Esophagus mucosa (tissue), 1 donor: Measurements from ENCODE around the gene GTF2B. TPM values are rescaled to one million over a fixed set of nuclear protein-coding genes. Genes with fewer than 3 reads are reported as not detected.
"Not testable (repeated sequence)": the region's sequence is repeated elsewhere in the genome, so short reads cannot be mapped to it uniquely, and the experiment has no call there.

Experiments
- ATAC-seq: fragments of 200-7000 bp; cut with Tn5 transposase; one replicate; pipeline ENCODE4 v1.9.1; 2020
- total RNA-seq: library from RNA; stranded (reverse); gene quantifications from one replicate; pipeline ENCODE4 v1.2.4, GENCODE V29; 2023
- donor health status: DM: yes; HTN: yes; CAD: no.

Gene GTF2B
- total RNA-seq, 1 donor from 2014 or later = 15.4 TPM

DNA sequence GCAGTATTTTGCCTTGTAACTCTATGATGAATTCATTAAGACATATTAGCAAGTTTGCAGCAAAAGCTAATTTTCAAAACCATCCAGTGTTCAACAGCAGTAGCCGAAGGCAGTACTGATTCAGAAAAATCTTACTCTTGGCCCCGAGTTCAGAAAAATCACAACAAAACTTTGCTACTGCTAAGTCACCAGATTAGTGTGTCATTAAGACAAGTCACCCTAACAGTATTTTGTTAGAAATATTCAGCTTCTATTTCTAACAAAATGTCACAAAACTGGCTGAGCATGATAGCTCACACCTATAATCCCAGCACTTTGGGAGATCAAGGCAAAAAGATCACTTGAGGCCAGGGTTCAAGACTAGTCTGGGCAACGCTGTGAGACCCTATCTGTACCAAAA is 8.2 kb downstream of the GTF2B start:
- ATAC-seq = no peak

DNA sequence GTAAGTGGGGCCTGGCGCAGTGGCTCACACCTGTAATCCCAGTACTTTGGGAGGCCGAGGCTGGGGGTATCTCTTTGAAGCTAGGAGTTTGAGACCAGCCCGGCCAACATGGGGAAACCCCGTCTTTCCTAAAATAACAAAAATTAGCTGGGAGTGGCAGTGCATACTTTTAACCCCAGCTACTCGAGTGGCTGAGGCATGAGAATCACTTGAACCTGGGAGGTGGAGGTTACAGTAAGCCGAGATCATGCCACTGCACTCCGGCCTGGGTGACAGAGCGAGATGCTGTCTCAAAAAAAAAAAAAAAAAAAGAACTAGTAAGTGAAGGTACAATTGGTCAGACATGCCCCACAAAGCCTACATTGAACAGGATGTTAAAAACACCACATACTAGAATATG is 10.7 kb downstream of the GTF2B start:
- not testable (repeated sequence) for ATAC-seq

DNA sequence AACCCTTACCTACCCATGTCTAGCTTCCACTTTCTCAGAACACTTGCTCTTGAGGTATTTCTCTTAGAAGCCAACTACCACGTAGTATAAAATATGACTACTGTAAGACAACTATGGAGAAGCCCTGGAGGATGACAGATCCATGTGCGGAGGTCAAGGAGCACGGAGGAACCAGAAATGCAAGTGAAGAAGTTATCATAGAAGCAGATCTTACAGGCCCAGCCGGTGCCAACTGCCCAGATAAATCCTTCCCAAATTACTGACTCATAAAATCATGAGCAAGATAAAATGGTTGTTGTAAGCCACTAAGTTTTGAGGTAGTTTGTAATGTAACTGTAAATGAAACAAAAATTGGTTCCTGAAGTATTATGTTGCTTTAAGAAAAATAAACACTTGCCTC is 12.6 kb downstream of the GTF2B start:
- no peak for ATAC-seq

DNA sequence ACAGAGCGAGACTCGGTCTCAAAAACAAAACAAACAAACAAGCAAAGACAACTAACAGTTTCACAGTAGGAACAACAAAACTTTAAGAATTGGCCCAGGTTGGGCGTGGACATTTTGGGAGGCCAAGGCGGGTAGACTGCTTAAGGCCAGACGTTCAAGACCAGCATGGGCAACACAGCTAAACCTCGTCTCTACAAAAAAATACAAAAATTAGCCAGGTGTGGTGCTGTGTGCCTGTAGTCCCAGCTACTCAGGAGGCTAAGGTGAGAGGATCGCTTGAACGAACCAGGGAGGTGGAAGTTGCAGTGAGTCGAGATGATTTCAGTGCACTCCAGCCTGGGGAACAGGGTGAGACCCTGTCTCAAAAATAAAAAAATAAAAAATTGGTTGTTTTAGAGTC is 13.5 kb downstream of the GTF2B start:
- no peak for ATAC-seq

DNA sequence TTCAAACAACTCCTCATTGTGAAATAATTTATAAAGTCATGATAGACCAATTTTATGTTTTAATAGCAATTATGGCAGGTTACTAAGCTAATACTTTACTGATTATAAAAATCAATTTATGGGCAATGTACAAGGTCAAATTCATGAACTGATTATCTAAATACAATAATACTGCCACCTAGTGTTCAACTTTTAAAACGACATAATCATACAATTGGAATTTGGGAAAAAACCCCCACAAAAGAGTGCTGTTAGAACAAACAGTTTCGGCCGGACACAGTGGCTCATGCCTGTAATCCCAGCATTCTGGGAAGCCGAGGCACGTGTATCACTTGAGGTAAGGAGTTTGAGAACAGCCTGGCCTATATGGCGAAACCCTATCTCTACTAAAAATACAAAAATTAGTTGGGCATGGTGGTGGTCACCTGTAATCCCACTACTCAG is 14.0 kb downstream of the GTF2B start:
- no peak for ATAC-seq

DNA sequence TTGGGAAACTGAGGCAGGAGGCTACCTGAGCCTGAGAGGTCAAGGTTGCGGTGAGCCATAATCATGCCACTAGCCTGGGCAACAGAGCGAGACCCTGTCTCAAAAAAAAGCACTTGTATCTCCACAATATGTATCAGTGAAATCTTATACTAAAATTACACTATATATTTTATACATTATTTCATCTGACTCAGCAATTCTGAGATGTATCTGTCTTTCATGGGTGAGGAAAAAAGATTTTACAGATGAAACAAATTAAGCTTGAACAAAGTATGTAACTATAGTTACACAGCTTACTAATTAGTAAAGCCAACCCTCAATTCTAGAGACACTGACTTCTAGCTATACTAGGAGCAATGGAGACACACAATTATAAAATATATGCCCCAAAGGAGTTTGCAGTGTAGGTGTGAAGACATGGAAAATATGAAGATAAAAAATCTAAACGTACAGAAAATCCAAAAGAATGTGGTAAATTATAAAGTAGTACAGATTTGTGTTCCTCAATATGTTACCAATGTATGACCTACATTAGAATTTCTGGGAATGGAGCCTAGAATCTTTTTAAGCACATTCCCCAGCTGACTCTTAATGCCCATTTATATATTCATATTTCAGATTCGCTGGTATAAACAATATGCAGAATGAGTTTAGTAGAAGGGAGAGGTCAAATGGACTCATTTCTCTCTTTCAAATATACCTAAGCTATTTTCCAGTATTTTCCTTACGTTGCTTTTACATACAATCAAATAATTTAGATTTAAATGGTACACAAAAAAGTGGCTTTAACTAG is 14.6 kb downstream of the GTF2B start:
- no peak for ATAC-seq

DNA sequence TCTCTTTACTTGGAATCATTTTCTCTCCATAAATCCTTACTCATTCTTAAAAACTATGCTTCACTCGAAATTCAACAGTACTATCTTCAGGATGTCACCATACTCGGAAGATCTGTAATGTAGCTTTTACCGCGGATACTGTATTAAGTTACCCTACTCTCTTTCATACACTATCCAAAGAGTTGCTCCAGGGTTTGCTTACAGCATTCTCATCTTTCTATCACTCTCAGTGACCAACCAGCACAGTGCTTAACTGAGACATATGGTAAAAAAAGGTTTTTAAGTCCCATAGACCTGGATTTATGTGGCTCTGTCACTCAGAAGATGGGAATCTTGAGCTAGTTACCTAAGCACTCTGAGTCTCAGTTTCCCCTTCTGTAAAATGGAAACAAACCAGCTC is 15.8 kb downstream of the GTF2B start:
- ATAC-seq = no peak

DNA sequence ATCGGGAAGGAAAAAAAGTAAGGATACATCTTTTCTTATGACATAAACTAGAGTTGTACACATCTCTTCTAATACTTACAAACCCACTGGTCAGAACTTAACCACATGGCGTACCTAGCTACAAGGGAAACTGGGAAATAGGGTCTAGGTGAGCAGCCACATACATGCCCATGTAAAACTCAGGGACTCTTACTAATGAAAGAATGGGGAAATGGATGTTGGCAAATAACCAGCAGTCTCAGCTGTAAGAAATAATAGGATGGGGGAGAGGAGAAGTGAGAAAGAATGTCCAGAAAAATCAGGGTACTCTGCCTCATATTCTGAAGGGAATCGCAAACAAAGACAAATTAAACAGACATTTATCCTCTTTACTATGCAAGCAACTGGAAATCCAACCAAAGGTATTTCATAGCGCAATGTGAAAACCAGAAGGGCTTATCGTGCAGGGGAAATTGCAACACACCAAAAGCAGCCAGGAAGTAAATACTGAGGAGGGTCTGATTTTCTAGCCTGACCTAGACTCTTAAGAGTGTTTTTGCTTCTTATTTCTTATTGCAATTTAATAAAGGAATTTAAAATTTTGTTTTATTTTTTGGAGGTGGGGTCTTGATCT is 17.5 kb downstream of the GTF2B start:
- no peak for ATAC-seq

DNA sequence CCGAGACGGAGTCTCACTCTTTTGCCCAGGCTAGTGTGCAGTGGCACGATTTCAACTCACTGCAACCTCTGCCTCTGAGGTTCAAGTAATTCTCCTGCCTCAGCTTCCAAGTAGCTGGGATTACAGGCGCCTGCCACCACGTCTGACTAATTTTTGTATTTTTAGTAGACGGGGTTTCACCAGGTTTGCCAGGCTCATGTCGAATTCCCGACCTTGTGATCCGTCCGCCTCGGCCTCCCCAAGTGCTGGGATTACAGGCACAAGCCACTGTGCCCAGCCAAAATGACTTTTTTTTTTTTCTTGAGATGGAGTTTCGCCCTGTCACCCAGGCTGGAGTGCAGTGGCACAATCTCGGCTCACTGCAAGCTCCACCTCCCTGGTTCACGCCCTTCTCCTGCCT is 21.7 kb downstream of the GTF2B start:
- not testable (repeated sequence) for ATAC-seq

DNA sequence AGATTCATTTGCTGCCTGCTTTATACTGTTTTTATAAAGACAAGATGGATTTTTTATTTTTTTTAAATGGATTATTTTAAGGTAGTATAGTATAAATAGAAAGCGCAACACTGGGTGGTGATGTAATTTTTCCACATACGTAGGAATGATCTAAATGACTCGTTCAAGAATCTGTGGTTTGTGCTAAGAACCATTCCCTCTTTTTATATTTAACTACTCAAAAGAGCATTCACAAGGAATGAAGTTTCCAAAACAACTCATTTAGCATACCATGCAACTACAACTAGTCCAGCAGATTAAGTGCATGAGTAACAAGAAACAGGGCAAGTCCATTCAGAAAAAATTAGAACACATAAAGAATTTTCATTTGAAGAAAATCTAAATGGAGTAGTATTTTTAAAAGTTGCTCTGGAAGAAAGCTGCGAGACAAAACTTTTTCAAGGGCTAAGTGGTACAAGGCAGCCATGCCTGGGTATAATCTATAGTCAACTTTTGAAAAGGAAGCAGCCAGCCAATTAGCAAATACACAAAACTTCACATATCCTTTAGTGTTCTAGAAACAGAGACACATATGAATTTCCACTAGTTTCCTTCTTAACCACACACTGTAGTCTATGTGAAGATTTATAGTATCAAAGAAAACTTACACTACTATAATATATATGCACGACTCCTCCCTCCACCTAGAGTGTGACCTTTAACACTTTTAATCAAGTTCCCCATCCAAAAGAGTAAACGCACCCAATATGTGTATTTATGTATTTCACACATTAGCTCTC is 23.4 kb downstream of the GTF2B start:
- ATAC-seq = no peak

DNA sequence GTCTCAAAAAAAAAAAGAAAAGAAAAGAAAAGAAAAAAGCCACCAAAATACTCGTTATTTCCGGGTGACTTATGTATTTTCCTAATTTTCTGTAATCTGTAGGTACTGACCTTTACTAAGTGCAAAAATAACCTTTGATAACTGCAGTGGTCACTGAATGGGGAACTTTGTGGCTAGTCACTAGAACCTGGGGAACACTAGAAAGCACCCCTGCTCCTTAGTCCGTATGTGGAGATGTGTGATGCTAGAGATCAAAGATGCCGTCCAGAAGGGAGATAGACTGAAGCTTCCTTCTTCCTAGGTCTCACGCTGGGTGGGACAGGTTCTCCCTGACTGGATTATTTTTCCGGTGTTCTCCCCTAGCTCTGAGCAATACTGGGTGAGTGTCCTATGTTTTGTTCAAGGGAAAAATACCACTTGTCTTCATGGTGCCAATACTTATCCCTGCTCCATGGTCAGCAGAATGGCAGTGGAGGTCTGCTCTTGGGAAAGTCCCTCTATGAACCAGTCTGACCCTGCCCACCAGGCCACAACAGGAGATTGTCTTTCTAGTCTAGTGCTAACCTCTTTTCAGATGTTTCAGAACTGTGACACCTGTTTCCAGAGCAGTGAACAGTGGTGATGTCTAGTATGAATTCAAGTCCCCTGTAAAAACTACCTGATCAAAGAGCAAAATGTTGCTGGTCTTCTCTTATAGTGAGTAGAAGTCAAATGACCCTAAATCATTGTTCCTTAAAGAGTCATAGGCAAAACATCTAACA is 39.9 kb downstream of the GTF2B start:
- ATAC-seq = no peak

DNA sequence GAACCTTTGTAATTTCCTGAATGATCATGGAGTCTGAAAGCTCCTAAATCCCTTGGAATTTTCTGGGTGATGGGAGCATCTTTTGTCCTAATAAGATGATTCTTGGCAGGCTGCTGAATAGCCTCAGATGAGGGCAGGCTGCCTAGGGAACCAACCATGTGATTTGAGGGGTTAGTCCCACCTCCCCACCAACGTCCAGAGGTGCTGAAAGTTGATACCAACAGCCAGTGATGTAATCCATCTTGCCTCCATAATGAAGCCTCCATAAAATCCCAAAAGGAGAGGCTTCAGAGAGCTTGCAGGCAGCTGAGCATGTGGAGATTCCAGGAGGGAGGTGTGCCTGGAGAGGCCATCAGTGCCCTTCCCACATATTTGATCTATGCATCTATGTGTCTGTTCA is 43.7 kb downstream of the GTF2B start:
- no peak for ATAC-seq

DNA sequence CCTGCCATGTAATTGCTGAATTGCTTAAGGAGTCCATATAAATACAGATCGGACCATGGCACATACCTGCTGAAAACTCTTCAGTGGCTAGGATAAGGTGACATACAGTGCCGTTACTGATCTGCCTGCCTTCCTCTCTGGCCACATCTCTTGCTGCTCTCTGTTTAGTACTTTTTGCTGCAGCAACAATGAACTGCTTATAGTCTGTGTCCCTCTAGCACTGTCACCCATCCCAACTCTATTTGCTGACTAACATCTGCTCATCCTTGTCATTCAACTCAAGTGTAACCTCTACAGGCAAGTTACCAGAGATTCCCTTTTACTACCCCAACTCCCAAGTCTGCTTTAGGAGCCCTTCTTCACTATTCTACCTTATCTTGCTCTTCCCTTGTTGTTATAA is 65.6 kb downstream of the GTF2B start:
- ATAC-seq = no peak

DNA sequence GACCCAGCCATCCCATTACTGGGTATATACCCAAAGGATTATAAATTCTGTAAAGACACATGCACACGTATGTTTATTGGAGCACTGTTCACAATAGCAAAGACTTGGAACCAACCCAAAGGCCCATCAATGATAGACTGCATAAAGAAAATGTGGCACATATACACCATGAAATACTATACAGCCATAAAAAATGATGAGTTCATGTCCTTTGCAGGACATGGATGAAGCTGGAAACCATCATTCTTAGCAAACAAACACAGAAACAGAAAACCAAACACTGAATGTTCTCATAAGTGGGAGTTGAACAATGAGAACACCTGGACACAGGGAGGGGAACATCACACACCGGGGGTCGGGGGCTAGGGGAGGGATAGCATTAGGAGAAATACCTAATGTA is 71.7 kb downstream of the GTF2B start:
- ATAC-seq = not testable (repeated sequence)

DNA sequence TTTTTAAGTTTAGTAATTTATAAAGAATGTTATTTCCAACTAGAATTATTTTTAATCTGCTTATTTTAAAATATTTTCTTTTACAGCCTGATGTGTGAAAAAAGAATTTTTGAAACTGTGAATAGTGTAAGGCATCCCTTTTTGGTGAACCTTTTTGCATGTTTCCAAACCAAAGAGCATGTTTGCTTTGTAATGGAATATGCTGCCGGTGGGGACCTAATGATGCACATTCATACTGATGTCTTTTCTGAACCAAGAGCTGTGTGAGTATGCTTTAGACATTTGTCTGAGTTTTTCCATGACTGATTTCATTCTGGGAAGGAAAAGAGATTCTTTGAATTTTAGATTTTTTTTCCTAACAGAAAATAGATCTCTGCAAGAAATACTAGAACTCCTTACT is 77.9 kb downstream of the GTF2B start:
- ATAC-seq = no peak

DNA sequence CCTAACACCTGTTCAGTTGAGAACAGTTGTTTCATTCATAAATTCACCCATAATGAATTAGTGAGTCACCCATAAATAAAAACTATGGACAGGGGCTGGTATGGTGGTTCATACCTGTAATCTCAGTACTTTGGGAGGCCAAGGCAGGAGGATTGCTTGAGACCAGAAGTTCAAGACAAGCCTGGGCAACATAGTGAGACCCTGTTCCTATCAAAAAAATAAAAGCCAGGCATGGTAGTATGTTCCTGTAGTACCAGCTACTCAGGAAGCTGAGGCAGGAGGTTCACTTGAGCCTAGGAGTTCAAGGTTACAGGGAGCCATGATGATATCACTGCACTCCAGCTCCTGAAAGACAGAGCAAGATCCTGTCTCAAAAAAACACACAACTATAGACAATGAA is 79.0 kb downstream of the GTF2B start:
- ATAC-seq = no peak

DNA sequence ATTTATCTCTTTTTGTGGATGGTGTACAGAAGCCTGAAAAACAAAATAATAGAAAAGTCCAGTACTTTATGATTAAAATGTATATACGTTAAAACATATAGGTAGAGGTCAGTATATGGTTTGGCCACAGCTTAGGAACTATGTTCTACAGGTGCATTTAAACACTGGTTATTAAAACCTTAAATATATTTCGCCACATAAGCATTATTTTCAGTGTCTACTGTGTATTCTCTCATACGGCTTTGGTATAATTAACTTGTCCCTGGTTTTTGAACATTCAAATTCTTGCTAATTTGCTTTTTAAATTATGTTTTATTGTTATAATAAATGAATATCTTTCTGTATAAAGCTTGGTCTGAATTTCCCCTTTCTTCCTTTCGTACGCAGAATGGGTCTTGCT is 87.9 kb downstream of the GTF2B start:
- ATAC-seq = no peak

DNA sequence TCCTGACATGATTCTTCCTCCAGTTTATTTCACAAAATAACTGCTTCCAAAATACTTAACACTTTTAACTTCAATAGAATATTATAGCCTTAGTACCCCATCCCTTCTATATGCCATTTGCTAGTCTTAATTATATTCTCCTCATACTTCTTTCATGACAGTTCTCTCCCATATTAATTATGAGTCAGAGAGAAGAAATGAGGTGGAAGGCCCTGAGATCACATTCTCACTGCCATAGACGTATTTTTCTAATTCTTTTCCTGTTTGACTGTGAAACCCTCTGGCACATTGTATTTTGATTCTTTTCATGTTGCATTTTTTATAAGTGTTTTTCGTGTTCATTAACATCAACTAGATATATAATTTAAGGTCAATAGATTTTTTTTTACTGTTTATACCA is 88.4 kb downstream of the GTF2B start:
- ATAC-seq = peak; percentile 43
